SKM-1 treated with dmso at 0.1 percent for 144 hours (cell line): ENCODE measurements around the gene MTUS2.

Source experiments
- DNase-seq: peaks from one replicate; lab custom pipeline; 2025; ENCODE audit not compliant: unreplicated experiment; lab: John Stamatoyannopoulos, UW

MTUS2 gene

DNA sequence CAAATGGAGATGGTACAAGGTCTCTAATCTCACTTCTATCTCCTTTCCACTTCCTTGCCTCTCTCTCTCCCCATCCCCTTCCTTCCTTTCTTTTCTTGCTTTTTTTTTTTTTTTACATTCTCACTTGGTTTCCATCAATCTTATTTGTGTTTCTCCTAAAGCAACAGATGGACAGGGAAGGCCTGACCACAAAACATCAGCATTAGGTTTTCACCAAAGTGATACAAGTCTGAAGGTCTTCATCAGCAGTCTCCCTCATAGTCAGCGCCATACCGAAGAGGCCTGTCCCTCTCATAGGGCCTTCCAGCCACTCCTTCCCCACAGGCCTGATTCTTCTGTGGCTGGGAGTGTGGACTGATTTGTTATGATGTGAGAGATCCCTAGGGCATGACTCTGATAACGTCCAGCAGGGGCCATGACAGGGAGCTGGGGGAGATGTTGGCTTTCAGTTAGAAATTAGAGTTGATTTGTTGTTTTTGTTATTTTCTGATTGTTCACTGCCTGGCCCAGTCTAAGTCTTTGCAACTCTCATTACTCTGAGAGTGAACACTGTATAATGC is 616.7 kb downstream of the MTUS2 start:
- no peak for DNase-seq

GRCh38 chr13:29438769-29439168 is 618.6 kb downstream of the MTUS2 start:
- no peak for DNase-seq

- no peak for DNase-seq
These were observed 619.7 kb downstream of the MTUS2 start for GRCh38 chr13:29439601-29440388.

- no peak for DNase-seq
These were observed 621.2 kb downstream of the MTUS2 start for GRCh38 chr13:29441306-29441705.

DNA sequence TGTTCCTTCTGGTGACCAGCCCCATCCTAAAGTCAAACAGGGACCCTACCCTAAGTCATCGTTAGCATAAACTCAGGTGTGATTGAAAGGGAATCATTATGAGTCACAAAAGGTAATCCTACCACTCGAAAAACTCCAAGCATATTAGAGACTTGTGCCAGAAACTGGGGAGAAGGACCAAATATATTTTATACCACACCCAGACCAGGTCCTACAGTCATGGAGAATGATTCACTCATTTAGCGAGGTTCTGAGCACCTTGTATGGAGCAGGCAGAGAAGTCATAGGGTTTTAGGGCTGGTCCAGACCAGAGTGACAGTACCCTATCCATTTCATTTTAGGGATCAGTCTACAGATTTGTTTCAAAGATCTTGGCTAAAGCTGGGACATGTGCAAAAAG is 625.9 kb downstream of the MTUS2 start:
- DNase-seq, result no peak

DNA sequence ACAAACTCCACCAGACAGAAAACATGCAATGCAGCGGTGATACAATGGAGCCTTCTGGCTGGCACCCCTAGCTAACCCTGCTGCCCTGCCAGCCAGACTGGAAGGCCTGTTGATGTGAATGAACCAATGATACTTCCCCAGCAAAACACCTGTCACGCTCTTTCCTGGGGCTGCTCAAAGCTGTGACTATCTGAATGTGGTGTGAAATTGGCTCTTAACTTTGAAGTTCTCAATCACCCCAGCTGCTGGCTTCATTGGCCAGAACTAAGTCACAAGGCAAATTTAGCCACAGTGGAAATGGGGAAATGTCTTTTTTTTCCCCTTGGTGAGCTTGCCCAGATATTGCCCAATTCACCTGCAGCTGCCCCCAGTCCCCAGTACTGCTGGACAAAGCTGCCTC is 628.0 kb downstream of the MTUS2 start:
- peak; percentile 68 for DNase-seq

GRCh38 chr13:29449726-29450125 is 629.6 kb downstream of the MTUS2 start:
- no peak for DNase-seq

DNA sequence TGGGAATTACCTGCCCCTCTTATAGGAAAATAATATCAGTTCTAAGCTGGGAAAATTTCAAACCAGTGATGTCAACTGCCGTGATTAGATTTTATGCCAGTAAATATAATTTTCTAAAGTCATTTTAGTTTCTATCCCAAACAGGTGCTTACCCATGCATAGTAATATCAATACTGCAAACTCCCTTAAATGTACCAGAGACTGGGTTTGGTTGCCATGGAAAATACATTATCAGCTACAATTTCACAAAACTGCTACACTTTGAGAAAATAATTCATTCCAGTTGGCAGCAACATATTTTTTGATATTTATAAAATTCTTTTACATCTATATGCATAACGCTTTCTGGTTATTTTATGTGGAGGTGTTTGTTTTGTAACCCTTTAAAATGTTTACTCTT is 631.8 kb downstream of the MTUS2 start:
- no peak for DNase-seq

DNA sequence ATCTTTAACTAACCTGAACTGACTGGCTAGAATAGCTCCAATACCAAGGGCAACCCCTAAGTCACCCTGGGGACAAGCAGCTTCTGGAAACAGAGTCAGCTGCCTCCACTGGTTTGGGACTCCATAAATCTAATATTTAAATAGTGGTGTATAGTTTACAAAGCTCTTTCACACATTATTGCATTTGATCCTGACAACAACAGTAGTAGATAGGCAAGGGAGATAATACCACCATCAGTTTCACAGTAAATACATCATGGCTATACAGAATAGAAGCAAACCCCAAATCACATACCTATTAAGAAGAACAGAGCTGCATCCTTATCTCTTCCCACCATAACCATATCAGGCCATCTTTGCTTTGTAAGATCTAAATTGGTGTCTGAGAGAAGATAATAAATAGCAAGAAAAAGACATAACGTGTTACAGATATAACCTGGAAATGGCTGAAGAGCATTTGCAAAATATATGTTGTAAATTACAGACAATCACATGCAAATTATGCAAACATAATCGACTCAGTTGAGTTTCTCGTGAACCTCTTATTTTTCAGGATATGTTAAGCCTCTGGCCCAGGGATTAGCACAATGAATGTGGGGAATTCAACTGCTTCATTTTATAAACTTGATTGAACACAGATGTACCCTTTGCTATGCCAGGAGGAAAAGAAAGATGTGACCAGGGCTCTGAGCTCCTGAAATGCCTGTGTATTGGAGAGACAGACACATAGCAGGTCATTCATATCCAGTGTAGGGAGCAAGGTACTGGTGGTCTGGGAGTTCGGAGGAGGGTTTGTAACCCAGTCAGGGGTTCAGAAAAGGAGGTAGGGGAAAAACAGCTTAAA is 632.9 kb downstream of the MTUS2 start:
- no peak for DNase-seq

DNA sequence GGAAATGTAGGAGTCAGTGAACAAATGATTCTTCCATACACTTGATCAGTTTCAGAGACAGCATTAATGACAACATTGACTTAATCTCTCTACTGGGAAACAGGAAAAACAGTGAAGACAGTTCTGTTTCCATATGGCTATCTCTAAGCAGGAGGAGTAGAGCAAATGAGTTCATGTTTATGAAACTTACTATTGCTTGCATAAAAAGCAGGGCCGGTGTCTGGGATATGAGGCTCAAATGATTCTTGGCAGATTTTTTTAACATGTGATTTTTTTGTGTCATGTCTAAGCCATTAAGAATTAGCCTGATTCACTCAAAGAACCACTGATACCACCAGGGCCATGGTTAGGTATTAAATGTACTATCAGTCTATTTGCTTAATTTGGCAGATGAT is 633.5 kb downstream of the MTUS2 start:
- DNase-seq, result no peak

DNA sequence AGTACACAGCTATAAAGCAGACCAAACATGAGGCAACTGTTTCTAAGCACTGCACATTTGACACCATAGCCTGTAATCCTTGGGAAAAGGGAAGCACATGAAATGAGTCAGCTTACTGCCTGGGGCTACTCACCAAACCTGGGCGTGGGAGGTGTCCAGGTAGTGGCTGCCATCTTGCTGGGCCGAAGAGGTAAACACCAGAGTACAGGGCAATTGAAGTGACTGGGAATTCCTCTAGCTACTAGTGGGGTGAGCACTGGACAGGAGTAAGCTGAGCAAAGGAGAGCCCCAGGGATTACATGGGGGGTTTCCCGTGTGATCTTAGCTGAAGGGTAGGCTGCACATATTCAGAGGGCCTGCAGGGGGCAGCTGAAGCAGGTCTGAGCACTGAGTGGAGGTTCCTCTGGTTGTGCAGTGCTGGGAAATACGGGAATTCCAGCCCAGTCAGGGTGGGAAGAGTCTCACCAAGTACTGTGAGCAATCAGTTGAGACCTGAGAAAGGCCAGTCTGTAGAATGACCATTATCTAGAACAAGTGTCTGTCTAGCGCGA is 634.9 kb downstream of the MTUS2 start:
- peak; percentile 37 for DNase-seq

DNA sequence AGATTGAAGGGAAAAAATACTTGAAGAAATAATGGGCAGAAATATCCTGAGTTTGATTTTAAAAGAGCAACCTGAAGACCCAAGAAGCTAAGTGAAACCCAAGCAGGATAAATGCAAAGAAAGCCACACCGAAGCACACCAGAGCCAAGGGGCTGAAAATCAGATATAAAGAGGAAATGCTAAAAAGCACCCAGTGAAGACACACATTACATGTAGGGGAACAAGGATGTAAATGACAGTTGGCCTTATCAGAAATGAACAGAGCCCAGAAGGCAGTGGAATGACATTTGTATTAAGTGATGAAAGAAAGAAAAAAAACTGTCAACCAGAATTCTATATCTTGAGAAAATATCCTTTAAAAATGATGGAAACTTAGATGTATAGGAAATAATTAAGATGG is 636.3 kb downstream of the MTUS2 start:
- no peak for DNase-seq

DNA sequence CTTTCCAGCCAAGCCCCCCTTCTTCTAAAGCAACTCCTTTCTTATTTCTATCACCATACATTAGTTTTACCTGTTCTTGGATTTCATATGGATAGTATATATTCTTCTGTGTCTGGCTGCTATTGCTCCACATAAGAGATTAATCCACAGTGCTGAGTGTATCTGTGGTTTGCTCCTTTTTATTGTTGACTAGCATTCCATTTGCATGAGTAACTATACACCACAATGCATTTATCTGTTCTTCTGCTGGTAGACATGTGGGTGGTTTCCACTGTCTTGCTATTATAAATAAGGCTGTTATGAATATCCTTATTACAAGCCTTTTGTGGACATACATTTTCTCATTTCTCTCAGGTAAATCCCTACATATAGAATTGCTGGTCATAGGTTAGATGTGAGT is 637.2 kb downstream of the MTUS2 start:
- no peak for DNase-seq

DNA sequence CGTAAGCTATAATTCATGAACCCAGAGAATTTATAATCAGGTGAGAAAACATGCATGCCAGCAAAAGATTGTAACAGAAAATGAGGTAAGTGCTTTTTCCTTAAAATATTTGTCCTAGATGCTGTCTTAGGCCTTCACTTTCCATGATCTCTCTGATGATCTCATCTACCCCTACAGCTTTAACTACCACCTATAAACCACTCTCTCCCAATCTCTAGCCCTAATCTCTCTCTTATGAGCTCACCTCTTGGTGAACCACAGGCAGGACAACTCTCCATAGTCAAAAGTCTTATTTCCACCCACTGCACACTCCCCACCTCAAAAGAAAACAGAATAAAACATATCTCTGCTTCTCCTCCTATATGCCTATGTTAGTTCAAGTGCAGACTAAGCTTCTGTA is 638.3 kb downstream of the MTUS2 start:
- DNase-seq, result no peak

DNA sequence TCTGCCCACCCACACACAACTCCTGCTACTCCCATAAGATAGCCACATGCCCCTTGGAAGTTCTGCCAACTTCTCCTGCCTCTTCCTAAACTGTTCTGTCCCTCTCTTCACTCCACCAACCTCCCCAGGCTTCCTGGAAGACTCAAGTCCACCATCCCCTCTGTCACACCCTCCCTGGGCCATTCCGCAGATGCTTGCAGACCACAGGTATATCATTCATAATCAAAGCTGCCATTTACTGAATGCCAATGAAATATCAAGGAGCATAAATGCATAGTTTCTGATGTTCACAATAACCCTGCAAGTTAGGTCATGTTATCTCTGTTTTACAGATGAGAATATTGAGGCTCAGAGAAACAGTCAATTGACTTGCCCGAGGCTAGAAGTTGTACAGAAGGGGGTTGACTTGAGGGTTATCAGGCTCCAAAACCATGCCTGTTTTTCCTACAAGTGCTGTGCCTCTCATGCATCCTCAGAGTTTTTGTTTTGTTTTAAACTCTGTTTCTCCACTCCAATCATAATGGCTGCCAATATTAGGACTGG is 639.7 kb downstream of the MTUS2 start:
- no peak for DNase-seq

GRCh38 chr13:29464105-29464679 is 644.1 kb downstream of the MTUS2 start:
- DNase-seq, result no peak

DNA sequence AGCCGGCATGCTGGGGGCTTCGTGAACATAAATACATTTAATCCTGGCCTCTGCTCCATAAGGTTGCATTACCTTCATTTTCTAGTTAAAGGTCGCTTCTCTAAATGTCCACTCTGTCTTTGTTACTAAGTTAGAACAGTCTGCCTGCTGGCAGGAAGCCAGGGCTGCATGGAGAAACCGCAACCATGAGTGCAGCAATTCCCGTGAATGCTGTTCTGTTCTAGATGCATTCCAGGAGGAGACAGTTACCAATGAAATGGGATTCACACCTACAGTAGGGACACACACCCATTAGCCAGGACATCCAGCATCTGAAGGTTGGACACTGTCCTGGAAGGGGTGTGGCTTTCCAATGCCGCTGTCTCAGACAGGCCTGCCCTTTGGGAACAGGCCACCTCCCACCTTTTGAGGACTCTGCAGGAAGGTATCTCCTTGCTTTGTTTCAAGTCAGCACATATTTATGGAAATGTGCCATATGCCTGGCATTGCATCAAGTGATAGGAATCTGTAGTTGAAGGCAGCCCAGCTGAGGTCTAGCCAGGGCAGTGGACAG is 645.7 kb downstream of the MTUS2 start:
- no peak for DNase-seq

DNA sequence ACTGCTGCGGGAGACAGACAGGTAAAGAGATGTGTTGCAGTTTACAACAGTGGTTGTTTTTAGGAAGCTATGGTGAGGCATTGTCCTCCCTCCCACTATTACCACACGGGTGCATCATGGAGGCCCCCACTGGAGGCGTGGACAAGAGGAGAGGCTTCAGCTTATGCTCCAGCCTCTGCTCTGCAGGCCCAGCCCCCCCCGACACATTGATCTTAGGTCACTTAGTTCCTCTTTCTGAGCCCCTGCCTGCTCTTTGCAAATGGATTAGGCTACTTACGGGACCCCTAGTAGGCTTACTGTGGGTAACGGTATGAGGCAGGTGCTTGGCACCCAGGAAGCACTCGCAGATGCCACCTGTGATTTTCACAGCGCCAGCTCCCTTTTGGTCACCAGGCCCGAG is 651.4 kb downstream of the MTUS2 start:
- peak; percentile 34 for DNase-seq

DNA sequence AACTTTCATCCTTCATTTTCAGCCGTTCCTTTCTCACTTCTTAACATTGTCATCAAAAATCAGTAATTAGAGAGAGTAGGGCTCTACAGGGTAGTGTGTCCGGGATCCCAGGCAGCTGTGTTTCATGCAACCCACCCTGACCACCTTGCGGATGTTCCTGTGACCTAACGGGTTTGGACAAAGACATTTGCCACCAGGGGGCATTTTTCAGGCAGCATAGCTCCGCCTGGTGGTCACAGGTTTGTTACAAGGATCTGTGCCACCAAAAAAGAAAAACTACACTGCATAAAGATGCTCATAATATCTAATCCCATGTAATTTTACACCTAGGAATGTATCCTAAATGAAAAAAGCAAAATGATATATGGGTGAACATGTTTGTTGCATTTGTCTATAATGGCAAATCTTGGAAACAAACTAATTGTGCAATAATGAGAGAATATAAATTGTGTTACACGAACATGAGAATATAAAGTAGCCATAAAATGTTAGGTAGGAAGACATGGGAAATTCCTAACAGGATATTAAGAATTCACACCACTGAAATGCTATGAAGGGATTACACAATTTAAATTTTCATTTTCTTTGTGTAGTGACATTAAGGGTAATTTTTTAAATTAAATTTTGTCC is 652.3 kb downstream of the MTUS2 start:
- peak; percentile 62 for DNase-seq

GRCh38 chr13:29473166-29473565 is 653.0 kb downstream of the MTUS2 start:
- no peak for DNase-seq
